ENCODE data around the gene CAMK1D.

DNA sequence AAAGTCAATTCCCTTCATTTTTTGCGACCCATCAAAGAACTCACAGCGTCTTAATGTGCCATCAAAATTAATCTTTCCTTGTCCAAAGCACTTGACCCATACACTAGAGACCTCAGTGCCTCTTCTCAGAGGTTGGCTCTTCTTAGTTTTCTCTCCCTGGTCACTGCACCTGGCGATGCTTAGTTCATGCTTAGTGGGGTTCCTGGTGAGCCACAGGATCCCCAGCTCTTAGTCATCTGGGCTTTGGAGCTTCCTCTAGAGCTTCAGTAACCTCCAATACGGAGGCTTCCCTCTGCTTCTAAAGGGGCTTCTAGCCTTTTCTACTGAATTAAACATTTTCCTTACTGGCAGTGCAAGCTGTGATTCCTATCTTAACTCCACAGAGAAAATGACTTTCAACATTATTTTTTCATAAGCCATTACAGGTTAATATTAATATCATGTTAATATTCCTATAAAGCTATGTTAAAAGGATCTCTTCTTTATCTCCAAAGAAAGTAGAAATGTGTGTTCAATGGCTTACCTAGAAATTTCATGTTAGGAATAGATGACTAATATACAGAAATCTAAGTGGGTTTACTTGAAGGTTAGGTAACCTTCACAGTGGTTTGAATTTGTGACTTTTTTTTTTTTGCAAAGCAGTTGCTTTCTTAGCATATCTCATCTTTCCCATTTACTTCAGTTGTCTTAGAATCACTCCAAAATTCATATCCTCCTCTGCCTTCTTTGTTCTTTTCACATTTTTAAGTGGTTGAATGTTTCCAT, 295.2 kb downstream of the CAMK1D start:
- no peak for TF ChIP-seq CTCF (IDR thresholded peaks at IDR 0.05)
- no peak for TF ChIP-seq POLR2A (IDR thresholded peaks at IDR 0.05)
- no peak for TF ChIP-seq EP300 (IDR thresholded peaks at IDR 0.05)
